MM.1S (cell line): ENCODE data around the gene RANBP1.

ENCODE experiments used
- EZH2 ChIP-seq: fragments of 300-600 bp; sonication (generic); optimal IDR thresholded peaks from 2 replicates; pipeline ENCODE3; 2017; ENCODE audit warnings: low read depth, mild to moderate bottlenecking, antibody characterized with exemption, low read length, mixed read lengths
- EZH2phosphoT487 ChIP-seq: fragments of 300-600 bp; sonication (generic); IDR thresholded peaks from 2 replicates; pipeline ENCODE4 v1.6.1; 2018; ENCODE audit warnings: antibody characterized with exemption, low read length
- TF ChIP-seq, protein P1 (sequence below): fragments of 300-600 bp; sonication (generic); IDR thresholded peaks from 2 replicates; pipeline ENCODE4 v1.5.1; 2016; ENCODE audit warnings: antibody characterized with exemption, low read length, mixed read lengths

DNA sequence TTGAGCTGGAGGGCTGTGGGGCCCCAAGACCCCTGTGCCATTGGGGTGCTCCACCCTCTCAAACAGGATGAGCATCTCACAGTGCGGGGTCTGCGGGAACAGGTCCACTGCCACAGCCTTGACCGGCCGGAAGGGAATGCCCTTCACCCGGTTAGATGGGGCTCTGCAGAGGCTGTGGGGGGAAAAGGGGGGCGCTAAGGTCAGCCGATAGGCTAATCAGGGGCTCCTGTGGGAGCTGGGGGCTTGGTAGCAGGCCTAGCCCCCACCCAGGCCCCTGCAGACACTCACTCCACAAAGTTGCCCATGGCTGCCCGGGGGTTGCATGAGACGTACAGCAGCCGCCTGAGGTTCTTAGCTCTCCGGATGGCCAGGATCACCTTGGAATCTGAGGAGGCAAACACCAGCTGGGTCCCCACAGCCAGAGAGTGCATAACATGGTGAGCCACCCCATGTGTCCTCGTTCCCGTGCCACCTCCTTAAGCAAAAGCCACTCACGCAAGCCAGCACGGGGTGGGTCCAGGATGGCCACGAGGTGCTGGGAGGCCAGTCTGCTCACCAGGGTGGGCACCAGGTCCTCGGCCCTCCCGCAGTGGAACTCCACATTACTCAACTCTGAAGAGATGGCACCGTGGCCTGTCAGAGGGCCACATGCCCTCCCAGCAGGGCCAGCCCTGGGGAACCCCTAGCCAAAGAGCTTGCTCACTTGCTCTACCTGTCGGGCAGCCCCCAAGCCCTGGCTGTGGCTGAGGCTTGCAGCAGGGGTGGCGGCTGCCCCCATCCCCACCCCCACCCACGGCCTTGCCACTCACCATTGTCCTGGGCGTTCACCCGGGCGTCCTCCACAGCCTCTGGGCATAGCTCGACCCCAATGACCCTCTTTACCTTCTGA is 3.0 kb upstream of the RANBP1 start:
- TF ChIP-seq, protein P1, sequence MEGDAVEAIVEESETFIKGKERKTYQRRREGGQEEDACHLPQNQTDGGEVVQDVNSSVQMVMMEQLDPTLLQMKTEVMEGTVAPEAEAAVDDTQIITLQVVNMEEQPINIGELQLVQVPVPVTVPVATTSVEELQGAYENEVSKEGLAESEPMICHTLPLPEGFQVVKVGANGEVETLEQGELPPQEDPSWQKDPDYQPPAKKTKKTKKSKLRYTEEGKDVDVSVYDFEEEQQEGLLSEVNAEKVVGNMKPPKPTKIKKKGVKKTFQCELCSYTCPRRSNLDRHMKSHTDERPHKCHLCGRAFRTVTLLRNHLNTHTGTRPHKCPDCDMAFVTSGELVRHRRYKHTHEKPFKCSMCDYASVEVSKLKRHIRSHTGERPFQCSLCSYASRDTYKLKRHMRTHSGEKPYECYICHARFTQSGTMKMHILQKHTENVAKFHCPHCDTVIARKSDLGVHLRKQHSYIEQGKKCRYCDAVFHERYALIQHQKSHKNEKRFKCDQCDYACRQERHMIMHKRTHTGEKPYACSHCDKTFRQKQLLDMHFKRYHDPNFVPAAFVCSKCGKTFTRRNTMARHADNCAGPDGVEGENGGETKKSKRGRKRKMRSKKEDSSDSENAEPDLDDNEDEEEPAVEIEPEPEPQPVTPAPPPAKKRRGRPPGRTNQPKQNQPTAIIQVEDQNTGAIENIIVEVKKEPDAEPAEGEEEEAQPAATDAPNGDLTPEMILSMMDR = no peak
- no peak for TF ChIP-seq EZH2
- TF ChIP-seq EZH2phosphoT487 = no peak
